ENCODE measurements around the gene IRAG1.

IRAG1 gene

GRCh38 chr11:10727146-10727851 lies 33.7 kb upstream of the IRAG1 start:
- H3K9ac ChIP-seq (ENCODE audit: low read depth, low read length, poor library complexity): no peak overlapping the region
- no peak for DNase-seq (ENCODE audit: low spot score)
- H3K36me3 ChIP-seq (replicated peaks in 1 of 2; ENCODE audit: control insufficient read depth in 2 of 2, insufficient read depth in 2 of 2, low read length in 2 of 2): no peaks in the 10 kb centered on the region
- no peak overlapping the region for H2AK5ac ChIP-seq (ENCODE audit: low read depth, low read length)
- no peak overlapping the region for H4K8ac ChIP-seq (ENCODE audit: low read depth, low read length)
- no peak overlapping the region for H4K91ac ChIP-seq (ENCODE audit: low read depth, low read length, poor library complexity)
- H3K14ac ChIP-seq (ENCODE audit: low read length): no peak overlapping the region
- H3K4me2 ChIP-seq (ENCODE audit: insufficient read depth, low read length, poor library complexity, severe bottlenecking): no peak overlapping the region
- no peaks in the 10 kb centered on the region for H3K27me3 ChIP-seq (ENCODE audit: control insufficient read depth in 3 of 3, insufficient read depth in 3 of 3, low read depth in 1 of 3, low read length in 3 of 3)
- peaks cover 0 to 4% of the 10 kb centered on the region in 2 donors for H3K4me1 ChIP-seq (ENCODE audit: control insufficient read depth in 2 of 2, insufficient read depth in 1 of 2, low read depth in 1 of 2, low read length in 2 of 2)
- no peak overlapping the region for H2AFZ ChIP-seq (ENCODE audit: low read length)
- no peak overlapping the region for H2BK15ac ChIP-seq (ENCODE audit: low read length)
- peaks cover 0 to 4% of the 10 kb centered on the region in 2 donors for H3K9me3 ChIP-seq (replicated peaks in 1 of 2; ENCODE audit: control insufficient read depth in 2 of 2, insufficient read depth in 1 of 2, low read depth in 1 of 2, low read length in 2 of 2)
- H3K4me3 ChIP-seq (ENCODE audit: low read length in 2 of 2): no peak overlapping the region
- no peak overlapping the region for H3K23ac ChIP-seq (ENCODE audit: low read depth, low read length, poor library complexity)
- no peak overlapping the region for H2BK12ac ChIP-seq (ENCODE audit: low read length)
- H3K27ac ChIP-seq (replicated peaks; ENCODE audit: low read length): no peak overlapping the region
- H2BK5ac ChIP-seq (ENCODE audit: low read length): no peak overlapping the region
- H3K18ac ChIP-seq (ENCODE audit: low read length): no peak overlapping the region
- no CpG with 5 or more reads among the region's 4 CpGs for WGBS, 2 donors (ENCODE audit: extremely low coverage in 2 of 2, insufficient read length in 2 of 2, insufficient replicate concordance in 1 of 2)
- H2BK120ac ChIP-seq (ENCODE audit: low read depth, low read length): no peak overlapping the region
- no peaks in the 10 kb centered on the region for H3K79me1 ChIP-seq (ENCODE audit: low read depth, low read length)
- no peak overlapping the region for H3K4ac ChIP-seq (ENCODE audit: low read length)

DNA sequence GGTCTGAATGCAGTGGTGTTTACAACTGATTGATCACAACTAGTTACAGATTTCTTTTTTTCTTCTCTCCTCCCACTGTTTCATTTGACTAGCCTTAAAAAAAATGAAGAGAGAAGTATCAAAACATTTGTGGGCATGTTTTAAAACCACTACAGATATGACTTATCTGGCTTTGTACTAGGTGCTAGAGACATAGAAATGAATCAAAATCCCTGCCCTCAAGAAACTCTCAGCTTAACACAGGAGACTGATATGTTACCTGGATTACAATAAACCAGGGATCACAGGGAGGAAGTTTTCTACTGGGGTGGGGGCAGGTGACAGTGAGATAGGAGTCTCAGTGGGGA lies 32.3 kb upstream of the IRAG1 start:
- Histone ChIP-seq H3K4me2 (ENCODE audit: insufficient read depth, low read length, poor library complexity, severe bottlenecking) (no peak overlapping the region), H3K23ac (ENCODE audit: low read depth, low read length, poor library complexity) (no peak overlapping the region), H3K18ac (ENCODE audit: low read length) (no peak overlapping the region), H3K14ac (ENCODE audit: low read length) (no peak overlapping the region), H3K79me1 (ENCODE audit: low read depth, low read length) (no peaks in the 10 kb centered on the region), H2AFZ (ENCODE audit: low read length) (no peak overlapping the region), H2BK15ac (ENCODE audit: low read length) (no peak overlapping the region), H3K27ac (replicated peaks; ENCODE audit: low read length) (no peak overlapping the region), H2BK120ac (ENCODE audit: low read depth, low read length) (no peak overlapping the region), H3K4me1 (ENCODE audit: control insufficient read depth in 2 of 2, insufficient read depth in 1 of 2, low read depth in 1 of 2, low read length in 2 of 2) (peaks cover 0 to 4% of the 10 kb centered on the region in 2 donors), H2BK5ac (ENCODE audit: low read length) (no peak overlapping the region), H2BK12ac (ENCODE audit: low read length) (no peak overlapping the region), H3K27me3 (ENCODE audit: control insufficient read depth in 3 of 3, insufficient read depth in 3 of 3, low read depth in 1 of 3, low read length in 3 of 3) (no peaks in the 10 kb centered on the region), H2AK5ac (ENCODE audit: low read depth, low read length) (no peak overlapping the region), H3K4me3 (ENCODE audit: low read length in 2 of 2) (no peak overlapping the region), H3K9me3 (replicated peaks in 1 of 2; ENCODE audit: control insufficient read depth in 2 of 2, insufficient read depth in 1 of 2, low read depth in 1 of 2, low read length in 2 of 2) (peaks cover 0 to 4% of the 10 kb centered on the region in 2 donors), H3K9ac (ENCODE audit: low read depth, low read length, poor library complexity) (no peak overlapping the region), H4K8ac (ENCODE audit: low read depth, low read length) (no peak overlapping the region), H3K4ac (ENCODE audit: low read length) (no peak overlapping the region), H4K91ac (ENCODE audit: low read depth, low read length, poor library complexity) (no peak overlapping the region), H3K36me3 (replicated peaks in 1 of 2; ENCODE audit: control insufficient read depth in 2 of 2, insufficient read depth in 2 of 2, low read length in 2 of 2) (no peaks in the 10 kb centered on the region)
- DNase-seq (ENCODE audit: low spot score): no peak

DNA sequence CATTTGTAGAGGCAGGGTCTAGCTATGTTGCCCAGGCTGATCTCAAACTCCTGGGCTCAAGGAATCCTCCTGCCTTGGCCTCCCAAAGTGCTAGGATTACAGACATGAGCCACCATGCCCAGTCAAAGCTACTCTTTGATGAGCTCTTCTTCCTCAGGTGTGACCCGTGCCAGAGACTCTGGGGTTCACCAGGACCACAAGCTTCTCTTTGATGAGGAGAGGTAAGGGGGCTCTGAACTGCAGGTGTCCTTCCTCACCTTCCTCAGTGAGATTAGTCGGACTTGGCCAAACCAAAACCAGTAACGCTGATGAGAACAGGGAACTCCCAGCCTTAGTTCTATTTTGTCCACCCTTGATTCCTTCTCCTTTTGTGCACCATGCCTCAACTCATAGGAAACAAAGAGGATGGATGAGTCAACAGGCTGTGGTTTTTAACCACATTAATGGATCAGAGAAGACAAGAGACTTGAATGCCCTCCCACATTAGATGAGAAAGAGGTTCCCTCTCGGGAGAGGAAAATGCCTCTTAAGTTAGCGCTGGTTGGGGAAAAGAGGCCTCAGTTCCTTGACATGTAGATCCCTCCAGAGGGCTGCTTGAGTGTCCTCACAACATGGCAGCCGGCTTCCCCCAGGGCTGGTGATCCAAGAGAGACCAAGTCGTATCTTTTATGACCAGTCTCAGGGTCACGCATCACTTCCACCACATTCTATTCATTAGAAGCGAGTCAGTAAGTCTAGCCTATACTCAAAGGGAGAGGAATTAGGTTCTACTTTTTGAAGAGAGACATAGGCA lies 31.8 kb upstream of the IRAG1 start:
- no peak overlapping the region for H2BK5ac ChIP-seq (ENCODE audit: low read length)
- H3K36me3 ChIP-seq (replicated peaks in 1 of 2; ENCODE audit: control insufficient read depth in 2 of 2, insufficient read depth in 2 of 2, low read length in 2 of 2): no peaks in the 10 kb centered on the region
- H3K27ac ChIP-seq (replicated peaks; ENCODE audit: low read length): no peak overlapping the region
- H2BK12ac ChIP-seq (ENCODE audit: low read length): no peak overlapping the region
- no peak overlapping the region for H4K91ac ChIP-seq (ENCODE audit: low read depth, low read length, poor library complexity)
- no peak overlapping the region for H3K4ac ChIP-seq (ENCODE audit: low read length)
- no peak overlapping the region for H2BK120ac ChIP-seq (ENCODE audit: low read depth, low read length)
- no CpG with 5 or more reads among the region's 9 CpGs for WGBS, 2 donors (ENCODE audit: extremely low coverage in 2 of 2, insufficient read length in 2 of 2, insufficient replicate concordance in 1 of 2)
- no peak overlapping the region for H3K4me2 ChIP-seq (ENCODE audit: insufficient read depth, low read length, poor library complexity, severe bottlenecking)
- no peak overlapping the region for H2AFZ ChIP-seq (ENCODE audit: low read length)
- H2BK15ac ChIP-seq (ENCODE audit: low read length): no peak overlapping the region
- no peak overlapping the region for H3K14ac ChIP-seq (ENCODE audit: low read length)
- no peak overlapping the region for H3K4me3 ChIP-seq (ENCODE audit: low read length in 2 of 2)
- H3K23ac ChIP-seq (ENCODE audit: low read depth, low read length, poor library complexity): no peak overlapping the region
- peaks cover 0 to 4% of the 10 kb centered on the region in 2 donors for H3K9me3 ChIP-seq (replicated peaks in 1 of 2; ENCODE audit: control insufficient read depth in 2 of 2, insufficient read depth in 1 of 2, low read depth in 1 of 2, low read length in 2 of 2)
- H3K27me3 ChIP-seq (ENCODE audit: control insufficient read depth in 3 of 3, insufficient read depth in 3 of 3, low read depth in 1 of 3, low read length in 3 of 3): no peaks in the 10 kb centered on the region
- no peaks in the 10 kb centered on the region for H3K79me1 ChIP-seq (ENCODE audit: low read depth, low read length)
- H3K9ac ChIP-seq (ENCODE audit: low read depth, low read length, poor library complexity): no peak overlapping the region
- no peak overlapping the region for H3K18ac ChIP-seq (ENCODE audit: low read length)
- no peak for DNase-seq (ENCODE audit: low spot score)
- peak overlapping the region; percentile 45 for H4K8ac ChIP-seq (ENCODE audit: low read depth, low read length)
- H2AK5ac ChIP-seq (ENCODE audit: low read depth, low read length): no peak overlapping the region
- H3K4me1 ChIP-seq (ENCODE audit: control insufficient read depth in 2 of 2, insufficient read depth in 1 of 2, low read depth in 1 of 2, low read length in 2 of 2): peaks cover 0 to 4% of the 10 kb centered on the region in 2 donors

GRCh38 chr11:10722307-10722706 lies 28.8 kb upstream of the IRAG1 start:
- Histone ChIP-seq H3K23ac (ENCODE audit: low read depth, low read length, poor library complexity) (no peak overlapping the region), H4K91ac (ENCODE audit: low read depth, low read length, poor library complexity) (no peak overlapping the region), H2BK12ac (ENCODE audit: low read length) (no peak overlapping the region), H3K36me3 (replicated peaks in 1 of 2; ENCODE audit: control insufficient read depth in 2 of 2, insufficient read depth in 2 of 2, low read length in 2 of 2) (no peaks in the 10 kb centered on the region), H3K4ac (ENCODE audit: low read length) (no peak overlapping the region), H3K14ac (ENCODE audit: low read length) (no peak overlapping the region), H2BK5ac (ENCODE audit: low read length) (no peak overlapping the region), H3K4me1 (ENCODE audit: control insufficient read depth in 2 of 2, insufficient read depth in 1 of 2, low read depth in 1 of 2, low read length in 2 of 2) (no peaks in the 10 kb centered on the region), H4K8ac (ENCODE audit: low read depth, low read length) (no peak overlapping the region), H2BK120ac (ENCODE audit: low read depth, low read length) (no peak overlapping the region), H3K9me3 (replicated peaks in 1 of 2; ENCODE audit: control insufficient read depth in 2 of 2, insufficient read depth in 1 of 2, low read depth in 1 of 2, low read length in 2 of 2) (peaks cover 0 to 4% of the 10 kb centered on the region in 2 donors), H3K4me3 (ENCODE audit: low read length in 2 of 2) (no peak overlapping the region), H3K4me2 (ENCODE audit: insufficient read depth, low read length, poor library complexity, severe bottlenecking) (no peak overlapping the region), H2AFZ (ENCODE audit: low read length) (no peak overlapping the region), H2AK5ac (ENCODE audit: low read depth, low read length) (no peak overlapping the region), H3K27me3 (ENCODE audit: control insufficient read depth in 3 of 3, insufficient read depth in 3 of 3, low read depth in 1 of 3, low read length in 3 of 3) (no peaks in the 10 kb centered on the region), H2BK15ac (ENCODE audit: low read length) (no peak overlapping the region), H3K79me1 (ENCODE audit: low read depth, low read length) (no peaks in the 10 kb centered on the region), H3K27ac (replicated peaks; ENCODE audit: low read length) (no peak overlapping the region), H3K18ac (ENCODE audit: low read length) (no peak overlapping the region), H3K9ac (ENCODE audit: low read depth, low read length, poor library complexity) (no peak overlapping the region)
- WGBS, 2 donors (ENCODE audit: extremely low coverage in 2 of 2, insufficient read length in 2 of 2, insufficient replicate concordance in 1 of 2): no CpG with 5 or more reads among the region's 4 CpGs
- no peak for DNase-seq (ENCODE audit: low spot score)

Data from neuronal stem cell (in vitro differentiated cells).